Duodenal mucosa (tissue), 2 donors: ENCODE results near the gene TYW1.
"Not testable (repeated sequence)": the region's sequence is repeated elsewhere in the genome, so short reads cannot be mapped to it uniquely, and the experiment has no call there.

Experiments used
- H3K27ac ChIP-seq: one replicate; pipeline ENCODE4 v1.7.0; 2013; ENCODE audit warnings: low read depth, low read length
- H3K27me3 ChIP-seq, 2 donors: one replicate each; pipeline ENCODE4 v1.7.0; 2013; ENCODE audit warnings: low read length in 2 of 2, control low read depth in 1 of 2; ENCODE audit not compliant: insufficient read depth in 2 of 2, control insufficient read depth in 1 of 2
- H3K36me3 ChIP-seq, 2 donors: one replicate each; pipeline ENCODE4 v1.7.0; 2013; ENCODE audit warnings: low read length in 2 of 2, control low read depth in 1 of 2; ENCODE audit not compliant: insufficient read depth in 2 of 2, control insufficient read depth in 1 of 2
- H3K4me1 ChIP-seq, 2 donors: one replicate each; pipeline ENCODE4 v1.7.0; 2013; ENCODE audit warnings: low read length in 2 of 2, control low read depth in 1 of 2; ENCODE audit not compliant: insufficient read depth in 2 of 2, control insufficient read depth in 1 of 2
- H3K4me3 ChIP-seq, 2 donors: one replicate each; pipeline ENCODE4 v1.7.0; 2013; ENCODE audit warnings: low read length in 2 of 2, low read depth in 1 of 2
- H3K9ac ChIP-seq, 2 donors: one replicate each; pipeline ENCODE4 v1.7.0; 2013; ENCODE audit warnings: low read length in 2 of 2, low read depth in 1 of 2
- H3K9me3 ChIP-seq, 2 donors: one replicate each; pipeline ENCODE4 v1.7.0; 2013; ENCODE audit warnings: low read length in 2 of 2, control low read depth in 1 of 2; ENCODE audit not compliant: control insufficient read depth in 1 of 2

TYW1 gene

GRCh38 chr7:66994051-66994450 lies 2.6 kb upstream of the TYW1 start:
- Histone ChIP-seq H3K4me3 (peak overlapping the region; percentile 60 to 83), H3K9ac (peak overlapping the region; percentile 78 to 88), H3K27ac (peak overlapping the region; percentile 98), H3K36me3 (peaks cover 0 to 32% of the 10 kb centered on the region in 2 donors)
- H3K4me1 ChIP-seq, H3K9me3 ChIP-seq, H3K27me3 ChIP-seq: not testable (repeated sequence)

DNA sequence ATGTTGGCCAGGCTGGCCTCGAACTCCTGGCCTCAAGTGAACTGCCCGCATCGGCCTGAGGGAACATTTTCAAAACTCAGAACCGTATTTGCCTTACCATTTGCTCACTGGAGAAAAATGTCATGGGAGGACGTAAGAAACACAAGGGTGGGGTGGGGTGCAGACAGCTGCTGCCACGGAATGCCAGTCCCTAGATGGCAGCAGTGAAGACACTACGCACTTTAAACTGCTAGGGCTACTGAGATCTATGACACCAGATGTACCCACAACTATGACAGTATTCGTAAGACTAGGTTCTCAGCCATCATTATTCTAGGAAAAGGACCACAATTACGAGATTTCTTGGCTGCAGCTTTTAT lies 2.0 kb upstream of the TYW1 start:
- H3K4me1 ChIP-seq, H3K27me3 ChIP-seq, H3K9me3 ChIP-seq: not testable (repeated sequence)
- peak overlapping the region; percentile 78 to 88 for H3K9ac ChIP-seq
- H3K36me3 ChIP-seq = peaks cover 0 to 29% of the 10 kb centered on the region in 2 donors
- peak overlapping the region; percentile 60 to 83 for H3K4me3 ChIP-seq
- H3K27ac ChIP-seq = peak overlapping the region; percentile 98

DNA sequence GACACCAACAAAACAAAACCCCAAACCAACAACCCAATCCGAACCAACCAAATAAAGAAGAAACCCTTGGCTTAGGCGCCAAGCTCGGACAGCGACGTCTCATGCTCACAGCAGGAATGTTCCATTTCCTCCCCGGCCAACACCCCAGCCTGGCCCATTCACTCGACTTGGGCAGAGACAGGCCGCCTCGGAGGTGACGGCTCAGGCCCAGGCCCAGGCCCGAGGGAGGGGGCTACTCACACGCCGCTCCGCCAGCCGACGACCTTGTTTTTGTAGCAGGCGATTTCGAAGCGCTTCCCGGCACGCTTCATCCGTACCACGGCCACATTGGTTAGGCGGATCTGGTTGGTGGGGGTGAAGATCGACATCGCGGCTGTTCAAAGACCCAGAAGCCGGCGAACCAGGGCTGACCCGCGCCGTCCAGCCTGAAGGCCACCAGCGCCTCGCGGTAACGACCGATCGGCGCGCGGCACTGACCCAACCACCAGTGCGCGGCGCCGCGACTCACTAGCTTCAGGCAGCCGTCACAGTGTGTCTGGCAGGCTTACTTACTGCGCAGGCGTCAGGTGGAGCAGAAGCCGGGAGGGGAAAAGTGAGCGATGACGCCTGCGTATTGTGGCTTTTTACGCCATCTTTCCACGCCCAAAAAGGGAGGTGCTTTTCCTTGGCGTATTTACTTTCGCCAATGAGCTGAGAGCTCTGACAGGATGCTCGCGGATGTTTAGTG lies 1.4 kb upstream of the TYW1 start, which contains the start of gene SBDS:
Gene SBDS (minus strand): TSS at position 537 of the 727 bp plus-strand sequence. CDS start 169 bp downstream, at position 368.
- peak within 1 kb of the TSS; percentile 73 to 83 for H3K4me3 ChIP-seq
- H3K4me1 ChIP-seq, H3K27me3 ChIP-seq, H3K9me3 ChIP-seq: not testable (repeated sequence)
- peak within 1 kb of the TSS; percentile 78 to 88 for H3K9ac ChIP-seq
- H3K36me3 ChIP-seq = peaks cover 0 to 27% of the 10 kb centered on the region in 2 donors
- peak within 1 kb of the TSS; percentile 98 for H3K27ac ChIP-seq

DNA sequence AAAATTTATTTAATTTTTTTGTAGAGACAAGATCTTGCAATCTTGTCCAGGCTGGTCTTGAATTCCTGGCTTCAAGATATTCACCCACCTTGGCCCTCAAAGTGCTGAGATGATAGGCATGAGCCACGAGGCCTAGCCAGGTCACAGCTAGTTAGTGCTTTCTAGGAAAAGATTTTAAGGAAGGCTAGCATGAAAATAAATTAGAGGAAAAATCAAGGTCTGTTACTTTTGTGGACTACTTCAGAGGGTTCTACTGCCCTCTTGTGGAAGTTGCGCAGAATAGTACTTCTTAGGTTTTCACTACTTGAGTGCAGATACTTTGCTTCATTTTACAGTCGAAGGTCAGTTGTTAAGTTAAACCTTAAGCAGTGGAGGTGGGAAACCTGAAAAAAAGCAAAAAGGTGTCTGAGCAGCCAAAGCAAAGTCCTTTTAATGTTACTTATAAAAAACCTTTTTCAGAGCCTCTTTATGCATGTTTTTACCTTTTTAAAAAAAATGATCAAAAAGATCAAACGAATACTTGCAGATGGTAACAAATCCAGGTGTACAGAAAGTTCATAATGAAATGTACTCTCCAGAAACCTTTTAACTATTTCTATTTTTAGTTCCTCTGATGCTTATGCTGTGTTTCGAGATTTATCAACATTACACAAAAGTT lies 4.1 kb downstream of the TYW1 start:
- H3K27ac ChIP-seq, H3K9ac ChIP-seq, H3K27me3 ChIP-seq, H3K9me3 ChIP-seq, H3K36me3 ChIP-seq, H3K4me1 ChIP-seq, H3K4me3 ChIP-seq: not testable (repeated sequence)

- not testable (repeated sequence) for H3K4me1 ChIP-seq, H3K9me3 ChIP-seq
Observed at GRCh38 chr7:67004145-67004544, 7.5 kb downstream of the TYW1 start.

GRCh38 chr7:67006965-67007364 lies 10.3 kb downstream of the TYW1 start:
- no peaks in the 10 kb centered on the region for H3K4me1 ChIP-seq
- H3K36me3 ChIP-seq = peaks cover 5 to 33% of the 10 kb centered on the region in 2 donors
- H3K27ac ChIP-seq = no peak overlapping the region
- no peak overlapping the region for H3K9ac ChIP-seq
- H3K9me3 ChIP-seq = no peaks in the 10 kb centered on the region
- H3K4me3 ChIP-seq = no peak overlapping the region
- no peaks in the 10 kb centered on the region for H3K27me3 ChIP-seq

More at GRCh38 chr7:67004145-67004544, 7.5 kb downstream of the TYW1 start:
- H3K36me3 ChIP-seq = peaks cover 5 to 18% of the 10 kb centered on the region in 2 donors
- not testable (repeated sequence) for H3K27me3 ChIP-seq, H3K27ac ChIP-seq, H3K9ac ChIP-seq, H3K4me3 ChIP-seq

- Histone ChIP-seq H3K4me1 (no peaks in the 10 kb centered on the region), H3K27ac (no peak overlapping the region), H3K27me3 (no peaks in the 10 kb centered on the region), H3K4me3 (no peak overlapping the region), H3K9me3 (no peaks in the 10 kb centered on the region), H3K36me3 (peaks cover 9 to 35% of the 10 kb centered on the region in 2 donors), H3K9ac (no peak overlapping the region)
Observed at GRCh38 chr7:67008260-67008659, 11.6 kb downstream of the TYW1 start.

GRCh38 chr7:67009677-67010076 lies 13.0 kb downstream of the TYW1 start:
- peaks cover 9 to 47% of the 10 kb centered on the region in 2 donors for H3K36me3 ChIP-seq
- not testable (repeated sequence) for H3K27ac ChIP-seq, H3K4me3 ChIP-seq, H3K27me3 ChIP-seq, H3K4me1 ChIP-seq, H3K9me3 ChIP-seq, H3K9ac ChIP-seq

DNA sequence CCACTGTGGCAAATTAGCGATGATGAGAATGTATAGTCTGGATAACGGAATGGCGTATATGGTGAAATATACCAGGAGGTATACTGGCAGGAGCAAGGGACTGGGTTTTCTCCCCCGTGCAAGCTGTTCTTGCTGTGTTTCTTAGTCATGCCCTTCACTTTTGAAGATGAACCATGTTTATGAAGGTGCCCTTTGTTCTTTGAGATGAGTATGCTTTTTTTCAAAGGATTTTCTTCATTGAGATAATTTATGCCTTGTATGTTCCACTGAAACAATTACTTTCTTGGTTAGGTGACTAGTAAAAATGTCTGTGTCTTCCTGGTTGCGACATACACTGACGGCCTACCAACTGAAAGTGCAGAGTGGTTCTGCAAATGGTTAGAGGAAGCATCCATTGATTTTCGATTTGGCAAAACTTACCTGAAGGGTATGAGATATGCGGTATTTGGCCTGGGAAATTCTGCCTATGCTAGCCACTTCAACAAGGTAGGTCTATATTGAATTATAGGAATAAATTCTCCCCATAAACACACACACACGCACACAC lies 17.5 kb downstream of the TYW1 start:
- H3K9me3 ChIP-seq, H3K9ac ChIP-seq, H3K4me1 ChIP-seq, H3K27me3 ChIP-seq, H3K4me3 ChIP-seq, H3K27ac ChIP-seq: not testable (repeated sequence)
- peaks cover 7 to 51% of the 10 kb centered on the region in 2 donors for H3K36me3 ChIP-seq

GRCh38 chr7:67017971-67018370 lies 21.3 kb downstream of the TYW1 start:
- H3K4me1 ChIP-seq, H3K27me3 ChIP-seq, H3K27ac ChIP-seq, H3K9ac ChIP-seq, H3K4me3 ChIP-seq, H3K9me3 ChIP-seq: not testable (repeated sequence)
- H3K36me3 ChIP-seq = peaks cover 3 to 62% of the 10 kb centered on the region in 2 donors
